ENCODE measurements around the gene DMWD. TPM values are rescaled to one million over a fixed set of nuclear protein-coding genes. Genes with fewer than 3 reads are reported as not detected.

Gene DMWD
- total and polyA plus RNA-seq, 2 of the 13 experiments (the other 11 are each of a cell fraction or from before 2014, with no cell fraction given): 10.3 to 14.9 TPM

DNA sequence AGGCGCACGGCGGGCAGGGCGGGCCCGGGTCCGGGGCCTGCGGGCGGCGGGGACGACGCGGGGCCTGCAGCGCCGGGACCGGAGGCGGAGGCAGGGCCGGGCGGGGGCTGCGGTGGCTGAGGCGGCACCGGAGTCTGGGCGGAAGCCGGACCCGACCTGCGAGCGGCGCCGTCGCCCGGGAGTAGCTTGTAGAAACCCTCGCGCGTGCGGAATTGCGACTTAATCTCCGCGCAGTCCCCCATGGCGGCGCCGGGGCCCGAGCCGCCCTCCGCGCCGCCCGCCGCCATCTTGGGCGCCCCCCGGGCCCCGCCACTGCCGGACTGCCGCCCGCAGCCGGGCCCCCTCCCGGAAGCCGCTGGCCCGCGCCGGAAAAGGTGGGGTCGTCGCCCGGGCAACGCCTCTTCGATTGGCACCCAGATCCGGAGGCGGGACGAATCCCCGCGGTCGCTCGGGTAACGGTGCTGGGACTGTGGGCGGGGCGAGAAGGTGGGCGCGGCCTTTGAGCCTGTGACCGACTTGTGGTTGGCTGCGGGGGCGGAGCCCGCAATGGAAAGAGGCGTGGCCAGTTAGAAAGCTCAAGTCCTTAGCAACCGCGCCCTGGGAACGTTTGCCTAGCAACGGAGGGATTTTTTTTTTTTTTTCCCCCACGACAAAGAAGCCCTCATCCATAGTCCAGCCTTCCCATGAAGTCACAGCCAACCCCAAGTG is at the start of gene DMWD (continued):
- TF ChIP-seq, protein P1, sequence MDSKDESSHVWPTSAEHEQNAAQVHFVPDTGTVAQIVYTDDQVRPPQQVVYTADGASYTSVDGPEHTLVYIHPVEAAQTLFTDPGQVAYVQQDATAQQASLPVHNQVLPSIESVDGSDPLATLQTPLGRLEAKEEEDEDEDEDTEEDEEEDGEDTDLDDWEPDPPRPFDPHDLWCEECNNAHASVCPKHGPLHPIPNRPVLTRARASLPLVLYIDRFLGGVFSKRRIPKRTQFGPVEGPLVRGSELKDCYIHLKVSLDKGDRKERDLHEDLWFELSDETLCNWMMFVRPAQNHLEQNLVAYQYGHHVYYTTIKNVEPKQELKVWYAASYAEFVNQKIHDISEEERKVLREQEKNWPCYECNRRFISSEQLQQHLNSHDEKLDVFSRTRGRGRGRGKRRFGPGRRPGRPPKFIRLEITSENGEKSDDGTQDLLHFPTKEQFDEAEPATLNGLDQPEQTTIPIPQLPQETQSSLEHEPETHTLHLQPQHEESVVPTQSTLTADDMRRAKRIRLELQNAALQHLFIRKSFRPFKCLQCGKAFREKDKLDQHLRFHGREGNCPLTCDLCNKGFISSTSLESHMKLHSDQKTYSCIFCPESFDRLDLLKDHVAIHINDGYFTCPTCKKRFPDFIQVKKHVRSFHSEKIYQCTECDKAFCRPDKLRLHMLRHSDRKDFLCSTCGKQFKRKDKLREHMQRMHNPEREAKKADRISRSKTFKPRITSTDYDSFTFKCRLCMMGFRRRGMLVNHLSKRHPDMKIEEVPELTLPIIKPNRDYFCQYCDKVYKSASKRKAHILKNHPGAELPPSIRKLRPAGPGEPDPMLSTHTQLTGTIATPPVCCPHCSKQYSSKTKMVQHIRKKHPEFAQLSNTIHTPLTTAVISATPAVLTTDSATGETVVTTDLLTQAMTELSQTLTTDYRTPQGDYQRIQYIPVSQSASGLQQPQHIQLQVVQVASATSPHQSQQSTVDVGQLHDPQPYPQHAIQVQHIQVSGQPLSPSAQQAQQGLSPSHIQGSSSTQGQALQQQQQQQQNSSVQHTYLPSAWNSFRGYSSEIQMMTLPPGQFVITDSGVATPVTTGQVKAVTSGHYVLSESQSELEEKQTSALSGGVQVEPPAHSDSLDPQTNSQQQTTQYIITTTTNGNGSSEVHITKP (CRISPR knock-in tag; IDR thresholded peaks at IDR 0.05; ENCODE audit: low read depth): no peak
- no peak for TF ChIP-seq KDM5B (CRISPR knock-in tag; IDR thresholded peaks at IDR 0.05; ENCODE audit: borderline replicate concordance)
- TF ChIP-seq, protein P2, sequence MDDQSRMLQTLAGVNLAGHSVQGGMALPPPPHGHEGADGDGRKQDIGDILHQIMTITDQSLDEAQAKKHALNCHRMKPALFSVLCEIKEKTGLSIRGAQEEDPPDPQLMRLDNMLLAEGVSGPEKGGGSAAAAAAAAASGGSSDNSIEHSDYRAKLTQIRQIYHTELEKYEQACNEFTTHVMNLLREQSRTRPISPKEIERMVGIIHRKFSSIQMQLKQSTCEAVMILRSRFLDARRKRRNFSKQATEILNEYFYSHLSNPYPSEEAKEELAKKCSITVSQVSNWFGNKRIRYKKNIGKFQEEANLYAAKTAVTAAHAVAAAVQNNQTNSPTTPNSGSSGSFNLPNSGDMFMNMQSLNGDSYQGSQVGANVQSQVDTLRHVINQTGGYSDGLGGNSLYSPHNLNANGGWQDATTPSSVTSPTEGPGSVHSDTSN (CRISPR knock-in tag; IDR thresholded peaks at IDR 0.05; ENCODE audit: borderline replicate concordance): no peak
- no peak for TF ChIP-seq ZFYVE20 (CRISPR knock-in tag; IDR thresholded peaks at IDR 0.05; ENCODE audit: borderline replicate concordance, low read depth)
- no peak for TF ChIP-seq ZNF614 (CRISPR knock-in tag; IDR thresholded peaks at IDR 0.05; ENCODE audit: borderline replicate concordance)
- TF ChIP-seq SP2 (CRISPR knock-in tag; IDR thresholded peaks at IDR 0.05): peak; percentile 88
- TF ChIP-seq, protein P3, sequence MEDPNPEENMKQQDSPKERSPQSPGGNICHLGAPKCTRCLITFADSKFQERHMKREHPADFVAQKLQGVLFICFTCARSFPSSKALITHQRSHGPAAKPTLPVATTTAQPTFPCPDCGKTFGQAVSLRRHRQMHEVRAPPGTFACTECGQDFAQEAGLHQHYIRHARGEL (CRISPR knock-in tag; IDR thresholded peaks at IDR 0.05): no peak
- TF ChIP-seq SP5 (CRISPR knock-in tag; IDR thresholded peaks at IDR 0.05; ENCODE audit: borderline replicate concordance, low read depth): peak; percentile 58; the same call in 1 of the 2 replicates
- TF ChIP-seq, protein P4, sequence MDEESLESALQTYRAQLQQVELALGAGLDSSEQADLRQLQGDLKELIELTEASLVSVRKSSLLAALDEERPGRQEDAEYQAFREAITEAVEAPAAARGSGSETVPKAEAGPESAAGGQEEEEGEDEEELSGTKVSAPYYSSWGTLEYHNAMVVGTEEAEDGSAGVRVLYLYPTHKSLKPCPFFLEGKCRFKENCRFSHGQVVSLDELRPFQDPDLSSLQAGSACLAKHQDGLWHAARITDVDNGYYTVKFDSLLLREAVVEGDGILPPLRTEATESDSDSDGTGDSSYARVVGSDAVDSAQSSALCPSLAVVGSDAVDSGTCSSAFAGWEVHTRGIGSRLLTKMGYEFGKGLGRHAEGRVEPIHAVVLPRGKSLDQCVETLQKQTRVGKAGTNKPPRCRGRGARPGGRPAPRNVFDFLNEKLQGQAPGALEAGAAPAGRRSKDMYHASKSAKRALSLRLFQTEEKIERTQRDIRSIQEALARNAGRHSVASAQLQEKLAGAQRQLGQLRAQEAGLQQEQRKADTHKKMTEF (CRISPR knock-in tag; IDR thresholded peaks at IDR 0.05): peak; percentile 38; the same call in 1 of the 2 replicates
- no peak for TF ChIP-seq ZNF44 (CRISPR knock-in tag; IDR thresholded peaks at IDR 0.05)
- no peak for TF ChIP-seq ZFP36L1 (CRISPR knock-in tag; IDR thresholded peaks at IDR 0.05)
- TF ChIP-seq SRSF4 (IDR thresholded peaks at IDR 0.05; ENCODE audit: low read depth, low read length, poor library complexity, severe bottlenecking): no peak
- no peak for TF ChIP-seq MTA3 (CRISPR knock-in tag; IDR thresholded peaks at IDR 0.05)
- TF ChIP-seq ZNF577 (CRISPR knock-in tag; IDR thresholded peaks at IDR 0.05; ENCODE audit: borderline replicate concordance, low read depth): no peak
- TF ChIP-seq PHF8 (CRISPR knock-in tag; IDR thresholded peaks at IDR 0.05): peak; percentile 72
